Measurements from ENCODE around the gene MEIS1.
"Not testable (repeated sequence)": the region's sequence is repeated elsewhere in the genome, so short reads cannot be mapped to it uniquely, and the experiment has no call there.

The MEIS1 gene

DNA sequence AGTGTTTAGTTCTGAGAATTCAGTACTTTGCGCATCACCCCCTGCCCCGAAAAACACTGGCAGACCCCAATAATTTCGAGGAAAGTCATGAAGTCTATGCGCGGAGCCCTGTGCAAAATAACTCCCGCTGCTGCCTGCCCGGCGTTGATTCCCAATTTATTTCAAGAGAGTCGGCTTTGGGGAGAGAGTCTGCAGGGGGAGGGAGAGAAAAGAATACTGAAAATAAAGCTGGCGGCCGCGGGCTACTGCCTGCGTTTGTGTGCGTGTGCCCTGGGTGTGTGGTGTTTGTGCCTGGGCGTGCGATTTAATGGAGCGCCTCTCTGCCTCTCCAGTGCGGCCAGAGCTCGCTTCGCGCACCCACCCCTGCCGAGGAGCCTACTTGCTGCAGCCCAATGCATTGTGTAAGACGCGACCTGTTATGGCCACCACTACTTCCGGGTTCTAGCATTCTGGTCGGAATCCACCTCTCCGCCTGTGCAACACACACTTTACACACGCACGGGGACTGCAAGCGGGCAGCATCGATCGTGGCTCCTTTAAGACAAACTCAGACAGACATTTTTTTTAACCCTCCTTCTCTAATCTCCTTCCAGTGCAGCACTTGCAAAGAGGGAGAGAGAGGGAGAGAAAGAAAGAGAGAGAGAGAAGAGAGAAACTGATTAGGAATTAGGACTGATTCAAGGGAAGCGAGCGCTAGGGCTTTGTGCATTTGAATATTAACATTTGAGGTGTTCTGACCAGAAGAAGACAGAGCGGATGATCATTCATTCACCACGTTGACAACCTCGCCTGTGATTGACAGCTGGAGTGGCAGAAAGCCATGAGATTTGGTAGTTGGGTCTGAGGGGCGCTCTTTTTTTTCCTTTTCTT is at the start of gene MEIS1:
Gene MEIS1, plus strand, starts transcription at position 447 of the 870 bp plus-strand sequence. CDS start 732 bp downstream, outside the sequence.
- peak; percentile 92 for DNase-seq

DNA sequence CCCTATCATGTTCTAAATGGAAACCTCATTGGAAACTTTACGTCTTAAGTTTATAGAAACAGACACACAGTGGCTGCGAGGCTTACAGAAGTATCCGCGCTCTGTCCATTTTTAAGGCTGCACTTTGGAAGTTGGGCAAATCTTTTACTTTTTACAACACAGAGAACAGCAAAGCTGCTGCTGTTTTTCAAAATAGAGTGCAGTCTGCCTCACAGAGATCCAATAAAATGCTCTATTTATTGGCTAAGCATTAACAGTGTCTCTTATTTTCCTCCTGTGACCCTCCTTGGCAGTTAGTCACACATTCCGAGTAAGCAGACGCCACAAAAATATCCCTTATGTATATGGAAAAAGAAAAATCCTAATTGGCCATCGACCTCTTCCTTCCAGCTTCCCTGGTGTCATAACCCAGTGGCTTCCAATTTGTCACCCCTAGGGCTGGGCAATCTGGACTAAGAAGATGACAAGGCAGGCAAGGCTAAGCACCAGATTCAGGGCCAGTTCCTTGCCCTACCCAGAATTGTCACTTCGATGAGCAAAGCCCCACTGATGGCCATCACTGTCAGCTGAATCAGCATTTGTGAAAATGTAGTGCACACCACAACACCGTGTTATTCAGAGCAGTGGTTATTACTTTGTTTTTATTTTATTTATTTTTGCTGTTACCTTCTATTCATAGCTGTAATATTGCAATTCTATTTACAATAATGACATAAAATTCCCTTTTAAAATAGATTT is 47.7 kb upstream of the MEIS1 start:
- no peak for DNase-seq

DNA sequence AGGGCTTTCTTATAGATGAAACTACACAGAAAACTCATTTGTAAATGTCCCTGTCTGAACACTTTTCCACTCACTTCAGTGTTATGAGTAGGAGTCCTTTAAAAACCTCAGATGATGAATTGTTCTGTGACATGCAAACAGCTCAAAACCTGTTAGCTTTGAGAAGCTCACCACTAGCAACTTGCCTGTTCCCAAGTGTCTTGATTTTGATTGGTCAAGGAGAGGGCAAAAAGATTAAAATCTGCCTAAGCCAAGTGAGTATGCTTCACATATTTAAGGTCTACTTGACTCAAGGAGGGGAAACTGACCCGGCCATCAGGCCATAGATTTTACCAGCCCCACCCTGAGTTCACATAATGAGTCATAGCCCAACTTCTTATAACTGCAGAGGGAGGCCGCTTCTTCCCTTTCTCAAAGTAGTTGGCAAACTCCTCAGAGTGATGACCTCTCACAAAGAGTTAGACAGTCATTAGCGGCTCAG is 45.2 kb upstream of the MEIS1 start:
- DNase-seq = no peak

DNA sequence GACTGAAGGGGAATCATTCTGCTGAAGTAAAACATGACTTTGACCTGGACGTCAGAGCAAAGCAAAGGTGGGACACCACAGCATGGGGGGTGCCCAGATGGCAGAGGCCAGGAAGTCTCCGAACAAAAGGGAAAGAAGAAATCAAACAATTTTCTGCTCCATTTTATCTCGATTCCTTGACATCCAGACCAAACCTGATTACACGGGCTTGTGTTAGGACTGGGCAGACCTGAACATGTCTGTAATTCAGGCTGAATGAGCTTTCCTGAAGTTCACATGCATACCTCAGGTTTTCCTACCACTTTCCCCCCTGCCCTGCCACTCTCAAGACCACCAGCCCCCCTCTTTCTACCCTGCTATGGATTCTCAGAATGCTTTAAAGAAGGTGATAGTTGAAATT is 44.8 kb upstream of the MEIS1 start:
- DNase-seq = no peak

DNA sequence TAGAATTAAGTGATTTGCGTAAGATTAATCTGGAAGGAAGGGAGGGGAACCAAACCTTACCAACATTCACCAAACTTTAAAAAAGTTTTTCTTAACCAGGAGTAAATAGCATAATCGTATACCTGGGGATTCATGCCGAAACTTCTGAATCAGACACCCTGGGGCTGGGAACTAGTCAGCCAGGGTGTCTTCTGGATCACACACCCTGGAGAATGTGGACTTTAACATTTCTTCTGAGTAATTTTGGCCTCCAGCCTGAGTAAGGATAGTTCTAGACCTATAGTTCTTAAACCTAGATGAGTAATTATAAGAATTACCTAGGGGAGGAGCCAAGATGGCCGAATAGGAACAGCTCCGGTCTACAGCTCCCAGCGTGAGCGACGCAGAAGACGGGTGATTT is 44.1 kb upstream of the MEIS1 start:
- no peak for DNase-seq

DNA sequence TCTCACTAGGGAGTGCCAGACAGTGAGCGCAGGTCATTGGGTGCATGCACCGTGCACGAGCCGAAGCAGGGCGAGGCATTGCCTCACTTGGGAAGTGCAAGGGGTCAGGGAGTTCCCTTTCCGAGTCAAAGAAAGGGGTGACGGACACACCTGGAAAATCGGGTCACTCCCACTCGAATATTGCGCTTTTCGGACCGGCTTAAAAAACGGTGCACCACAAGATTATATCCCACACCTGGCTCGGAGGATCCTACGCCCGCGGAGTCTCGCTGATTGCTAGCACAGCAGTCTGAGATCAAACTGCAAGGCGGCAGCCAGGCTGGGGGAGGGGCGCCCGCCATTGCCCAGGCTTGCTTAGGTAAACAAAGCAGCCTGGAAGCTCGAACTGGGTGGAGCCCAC is 43.7 kb upstream of the MEIS1 start:
- not testable (repeated sequence) for DNase-seq

DNA sequence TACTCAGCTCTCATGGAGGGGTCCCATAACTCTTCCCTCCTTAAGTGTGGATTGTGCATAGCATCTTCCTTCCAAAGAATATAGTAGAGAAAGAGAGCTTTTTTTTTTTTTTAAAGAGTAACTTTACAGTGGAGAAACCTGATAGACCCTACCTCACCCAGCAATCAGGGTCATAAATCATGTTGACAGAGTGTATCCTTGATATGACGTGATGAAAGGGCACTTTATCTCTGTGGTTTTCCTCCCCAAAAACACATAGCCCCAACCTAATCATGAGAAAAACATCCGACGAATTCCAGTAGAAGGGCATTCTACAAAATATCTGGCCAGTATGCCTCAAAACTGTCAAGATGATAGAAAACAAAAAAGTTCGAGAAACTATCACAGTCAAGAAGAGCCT is 29.5 kb upstream of the MEIS1 start:
- no peak for DNase-seq

DNA sequence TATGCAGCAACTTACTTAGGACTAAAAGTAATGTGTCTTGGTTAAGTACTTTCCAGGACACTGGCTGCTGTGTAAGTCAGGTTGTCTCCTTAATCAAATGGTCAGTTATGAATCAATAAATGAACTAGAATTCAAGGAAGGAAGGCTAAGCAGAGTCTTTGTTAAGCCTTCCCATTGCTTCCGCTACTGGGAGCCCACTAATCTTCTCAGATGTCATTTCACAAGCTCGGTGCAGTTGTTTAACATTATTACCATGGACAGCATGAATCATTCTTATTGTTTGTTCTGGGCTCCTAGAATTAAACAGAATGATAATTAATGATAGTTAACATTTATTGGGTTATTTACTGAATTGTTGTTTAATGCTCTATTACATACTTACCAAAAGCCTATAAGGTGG is 26.0 kb upstream of the MEIS1 start:
- DNase-seq = no peak

DNA sequence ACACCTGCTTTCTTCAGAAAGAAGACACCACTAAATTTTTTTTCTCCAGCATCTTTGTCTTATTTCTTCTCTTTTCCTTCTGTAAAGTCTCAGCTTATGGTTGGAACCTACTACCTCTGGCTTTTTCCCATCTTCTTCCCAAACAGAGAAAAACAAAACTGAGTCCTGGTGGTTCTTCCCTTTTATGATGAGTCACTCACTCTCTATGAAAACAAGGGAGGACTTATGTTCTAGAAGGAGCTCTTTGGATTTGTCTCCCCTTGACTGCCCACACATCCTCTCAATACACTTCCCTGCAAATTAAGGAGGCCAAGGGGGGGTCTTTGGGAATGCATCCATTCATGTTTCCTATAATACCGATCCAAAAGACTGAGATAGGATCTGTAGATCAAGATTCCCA is 22.1 kb upstream of the MEIS1 start:
- DNase-seq = no peak

DNA sequence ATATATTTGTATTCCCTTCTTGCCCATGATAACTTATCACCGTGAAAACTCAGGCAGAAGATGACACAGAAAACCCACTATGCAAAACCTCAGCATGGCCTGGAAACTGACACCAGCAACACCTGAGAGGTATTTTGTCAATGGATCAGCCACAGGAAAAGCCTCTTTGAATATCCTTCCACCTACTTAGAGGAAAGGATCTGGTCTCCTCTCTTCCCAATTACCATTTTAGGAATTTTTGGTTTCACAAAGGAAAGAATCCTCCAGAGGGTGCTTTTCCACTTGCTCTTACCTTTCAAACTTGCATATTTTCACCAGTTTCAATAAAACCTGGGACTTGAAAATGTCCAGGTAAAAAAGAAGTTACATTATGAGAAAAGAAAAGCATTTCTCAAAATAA is 20.0 kb upstream of the MEIS1 start:
- DNase-seq = no peak

DNA sequence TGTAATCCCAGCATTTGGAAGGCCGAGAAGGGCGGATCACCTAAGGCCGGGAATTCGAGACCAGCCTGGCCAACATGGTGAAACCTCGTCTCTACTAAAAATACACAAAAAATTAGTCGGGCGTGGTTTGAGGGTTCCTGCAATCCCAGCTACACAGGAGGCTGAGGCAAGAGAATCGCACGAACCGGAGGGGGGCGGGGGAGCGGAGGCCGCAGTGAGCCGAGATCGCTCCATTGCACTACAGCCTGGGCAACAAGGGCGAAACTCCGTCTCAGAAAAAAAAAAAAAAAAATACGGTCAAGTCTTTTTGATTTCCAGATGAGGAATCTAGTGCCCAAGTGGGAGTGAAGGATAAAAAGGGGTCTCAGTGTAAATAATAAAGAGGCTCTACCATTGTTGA is 16.5 kb upstream of the MEIS1 start:
- DNase-seq = no peak

DNA sequence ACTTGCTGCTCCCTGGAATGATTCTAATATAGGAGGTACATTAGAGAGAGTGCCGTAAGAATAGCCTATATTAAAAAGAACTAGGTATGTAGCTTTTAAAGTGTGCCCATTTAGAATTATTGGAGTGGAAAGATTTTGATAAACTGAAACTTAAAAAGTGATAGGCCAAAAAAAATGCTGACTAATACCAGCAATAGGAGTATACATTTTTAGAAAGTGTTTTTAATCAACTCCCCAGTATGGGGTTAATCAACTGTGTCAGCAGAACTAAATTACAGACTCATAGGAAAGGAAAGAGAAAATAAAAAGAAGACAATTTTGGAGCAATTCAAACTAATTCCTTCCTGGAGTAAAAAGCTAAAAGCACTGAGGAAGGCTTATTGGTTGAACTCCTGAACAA is 13.3 kb upstream of the MEIS1 start:
- no peak for DNase-seq

DNA sequence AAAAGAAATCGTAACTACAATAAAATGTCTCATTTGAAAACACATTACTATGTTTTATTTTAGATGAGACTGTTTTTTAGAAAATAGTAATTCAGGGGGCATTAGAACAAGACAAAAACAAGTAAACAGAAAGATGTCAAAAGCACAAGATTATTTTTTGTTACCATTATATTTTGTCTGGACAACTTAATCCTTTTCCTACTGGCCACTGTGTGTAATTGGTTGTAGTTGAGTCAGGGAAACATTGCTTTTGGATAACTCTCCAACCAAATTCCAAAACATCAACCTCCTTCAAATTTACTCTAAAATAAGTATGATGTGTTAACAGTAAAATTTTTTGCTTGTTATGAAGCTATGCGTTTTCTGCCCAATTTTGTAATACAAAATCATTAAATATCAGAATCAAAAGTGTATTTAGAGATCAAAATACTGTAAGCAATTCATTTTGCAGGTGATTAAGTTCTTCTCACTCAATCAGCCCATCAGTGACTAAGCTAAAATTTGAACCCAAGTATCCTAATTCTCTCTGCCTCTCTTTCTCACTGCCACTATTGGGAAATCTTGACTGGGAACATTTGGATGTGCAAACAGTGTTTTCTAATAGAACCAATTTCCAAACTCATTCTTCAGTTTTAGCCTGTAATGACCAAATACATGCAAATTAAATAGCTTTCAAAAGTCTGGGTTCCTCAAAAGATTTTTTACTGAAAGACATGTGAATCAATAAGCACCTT is 11.4 kb upstream of the MEIS1 start:
- DNase-seq = no peak

DNA sequence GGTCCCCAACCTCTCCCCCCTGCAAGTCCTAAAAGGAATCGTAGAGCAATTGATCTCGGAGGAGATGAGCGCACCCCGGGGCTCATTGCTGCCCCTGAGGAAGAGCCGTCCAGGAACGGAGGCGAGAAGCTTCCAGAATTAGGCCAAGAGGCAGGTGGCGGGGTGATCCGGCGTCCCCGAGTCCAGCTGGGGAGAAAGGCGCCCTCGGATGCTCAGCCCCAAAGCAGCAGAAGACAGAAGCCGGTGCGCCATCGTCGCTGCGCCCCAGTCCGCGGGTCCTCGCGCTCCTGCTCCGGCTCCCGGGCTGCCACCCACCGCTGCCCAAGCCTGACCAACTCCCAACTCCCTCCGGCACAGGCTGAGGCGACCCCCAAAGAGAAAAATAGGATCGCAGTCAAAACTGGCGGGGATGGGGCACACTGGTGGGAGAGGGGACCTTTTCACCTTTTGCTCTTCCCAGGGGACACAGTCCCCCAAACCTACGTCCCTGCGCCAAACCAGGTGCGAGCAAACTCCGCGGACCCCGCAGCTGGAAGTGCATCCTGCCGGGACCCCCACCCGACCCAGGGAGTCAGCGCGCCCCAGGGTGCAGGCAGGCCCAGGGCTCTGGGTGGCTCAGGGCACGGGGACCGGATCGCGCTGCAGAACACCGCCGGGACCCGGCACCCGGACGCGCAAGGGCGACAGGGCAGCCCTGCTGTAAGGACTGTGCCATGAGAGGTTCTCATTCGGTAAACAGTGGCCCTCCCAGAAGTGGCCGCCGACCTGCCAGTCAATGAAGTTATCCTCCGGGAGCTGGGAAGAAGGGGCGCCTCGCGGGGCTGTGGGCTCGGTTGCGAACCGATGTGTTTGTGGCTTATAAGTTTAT is 8.4 kb upstream of the MEIS1 start:
- no peak for DNase-seq

DNA sequence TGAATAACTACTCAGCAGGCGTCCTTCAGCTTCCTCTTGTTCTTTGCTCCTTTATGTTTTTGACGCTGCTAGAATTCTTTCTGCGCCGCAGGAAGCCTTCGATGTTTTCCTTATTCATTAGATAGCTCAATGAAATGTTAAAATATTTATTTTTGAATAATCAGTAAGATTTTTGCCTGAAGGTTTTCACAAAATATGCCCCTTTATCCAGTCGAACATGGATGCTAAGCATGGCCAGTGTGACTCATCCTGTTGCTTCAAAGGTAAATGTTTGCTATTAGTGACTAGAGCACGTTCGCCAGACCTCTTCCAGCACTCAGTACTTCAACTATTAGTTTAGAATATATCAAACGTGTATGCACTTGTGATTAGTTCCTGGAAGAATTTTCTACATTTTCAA is 7.6 kb upstream of the MEIS1 start:
- no peak for DNase-seq

DNA sequence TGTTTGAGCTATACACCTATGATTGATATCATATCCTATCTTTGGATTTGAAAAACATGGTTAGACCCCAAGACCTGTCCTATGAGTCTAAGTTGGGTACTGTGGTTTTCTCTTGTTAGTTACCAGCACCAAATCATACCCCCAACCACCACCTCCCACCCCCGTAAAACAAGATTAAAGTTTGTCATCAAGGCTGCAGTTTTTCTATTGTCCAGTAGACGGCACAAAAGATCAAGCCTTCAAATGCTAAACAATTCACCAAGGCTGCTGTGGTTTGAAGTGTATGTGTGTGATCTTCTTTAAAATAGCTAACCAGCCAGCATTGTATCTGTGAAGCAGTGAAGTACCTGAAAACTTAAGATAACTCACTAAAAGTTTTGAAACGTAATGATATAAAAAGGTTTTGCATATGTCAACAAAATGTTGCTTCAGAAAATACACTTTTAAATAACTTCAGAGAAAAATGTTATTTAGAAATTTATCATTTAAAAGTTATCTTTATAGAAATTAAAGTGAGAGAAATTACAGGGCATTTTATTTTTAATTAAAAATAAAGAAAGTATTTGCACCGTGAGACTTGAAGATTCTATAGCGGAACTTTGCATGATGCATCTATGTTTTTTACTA is 5.8 kb upstream of the MEIS1 start:
- DNase-seq = peak; percentile 27

DNA sequence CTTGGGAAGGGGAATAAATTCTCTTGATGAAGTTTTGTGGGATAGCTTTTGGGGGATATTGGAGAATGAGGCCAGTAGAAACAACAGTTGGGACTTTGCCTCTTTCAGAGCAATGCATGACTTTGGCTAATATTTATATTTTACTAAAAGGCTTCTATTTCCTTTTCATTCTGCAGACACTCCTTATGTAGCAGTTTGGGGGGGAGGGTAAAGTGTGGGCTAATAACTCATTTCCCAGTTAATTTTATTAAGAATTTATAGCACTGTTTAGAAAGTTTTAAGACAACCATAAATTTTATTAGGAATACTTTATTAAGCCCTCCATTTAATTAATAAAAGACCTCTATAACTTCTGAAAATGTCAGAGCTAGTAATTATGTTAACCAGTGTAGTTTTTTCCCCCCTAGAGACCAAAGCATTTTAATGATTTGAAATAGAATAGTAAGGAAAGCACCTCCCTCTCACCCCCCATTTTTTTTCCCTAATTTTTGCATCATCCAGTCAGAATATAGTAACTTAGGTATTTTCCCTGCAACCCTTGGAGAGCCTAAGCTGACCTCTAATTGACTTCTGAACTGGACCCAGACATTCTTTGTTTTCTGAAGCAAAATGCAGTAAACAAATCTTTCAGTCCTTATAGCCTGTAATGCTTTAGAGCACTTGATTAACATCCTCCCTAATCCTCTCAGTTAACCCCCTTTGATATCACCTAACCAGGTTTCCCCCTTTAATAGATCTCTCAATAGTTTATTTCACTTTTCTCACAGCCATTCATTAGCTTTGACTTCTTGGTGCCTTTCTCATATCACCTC is 5.0 kb upstream of the MEIS1 start:
- DNase-seq = no peak

DNA sequence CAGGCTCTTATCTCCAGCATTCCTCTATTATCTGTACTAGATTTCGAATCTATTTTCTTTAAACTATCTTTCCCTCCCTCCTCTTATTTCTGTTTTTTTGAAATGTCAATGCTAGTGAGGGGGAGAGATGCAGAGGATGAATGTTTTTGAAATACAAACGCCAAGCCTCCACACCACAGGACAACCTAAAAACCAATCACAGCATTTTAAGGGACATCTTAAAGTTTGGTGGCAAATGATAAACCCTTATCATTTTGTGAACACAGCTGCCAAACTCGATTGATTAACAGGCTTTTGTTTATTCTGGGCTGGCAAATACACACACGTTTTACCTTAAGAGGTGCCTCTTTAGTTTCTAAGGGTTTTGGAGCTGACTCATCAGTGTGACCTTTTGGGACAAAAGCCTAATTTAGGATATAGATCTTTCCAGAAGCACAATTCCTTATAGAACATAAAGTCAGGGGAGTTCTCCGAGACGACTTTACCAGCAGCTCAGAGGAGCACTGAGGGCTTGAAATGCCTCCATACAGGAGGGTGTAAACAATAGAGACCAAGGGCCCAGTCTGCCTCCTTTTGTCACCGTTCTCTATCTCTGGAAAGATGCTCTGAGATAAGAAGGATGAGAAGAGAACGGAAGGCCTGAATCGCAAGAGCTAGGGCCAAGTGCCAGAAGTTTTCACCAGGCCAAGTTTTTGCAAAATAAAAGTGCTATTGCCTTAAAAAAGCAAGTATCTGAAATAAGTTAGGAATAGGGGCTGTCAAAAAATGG is 4.2 kb upstream of the MEIS1 start:
- no peak for DNase-seq

DNA sequence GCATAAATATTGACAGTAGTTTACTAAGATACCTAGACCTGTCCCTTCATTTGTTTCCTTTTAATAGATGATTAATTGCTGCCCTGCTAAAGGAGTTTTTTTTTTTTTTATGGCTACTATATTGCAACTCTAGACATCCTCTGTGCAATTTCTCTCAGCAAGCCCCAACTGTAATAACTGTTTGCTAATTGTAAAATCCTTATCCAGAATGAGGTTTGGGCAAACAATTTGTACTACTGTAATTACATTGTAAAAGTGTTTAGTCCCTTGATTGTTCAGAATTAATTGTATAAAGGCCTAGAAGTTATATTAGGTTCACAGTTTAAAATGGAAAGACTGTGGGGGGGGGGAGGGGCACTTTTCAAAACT is 3.7 kb upstream of the MEIS1 start:
- no peak for DNase-seq

DNA sequence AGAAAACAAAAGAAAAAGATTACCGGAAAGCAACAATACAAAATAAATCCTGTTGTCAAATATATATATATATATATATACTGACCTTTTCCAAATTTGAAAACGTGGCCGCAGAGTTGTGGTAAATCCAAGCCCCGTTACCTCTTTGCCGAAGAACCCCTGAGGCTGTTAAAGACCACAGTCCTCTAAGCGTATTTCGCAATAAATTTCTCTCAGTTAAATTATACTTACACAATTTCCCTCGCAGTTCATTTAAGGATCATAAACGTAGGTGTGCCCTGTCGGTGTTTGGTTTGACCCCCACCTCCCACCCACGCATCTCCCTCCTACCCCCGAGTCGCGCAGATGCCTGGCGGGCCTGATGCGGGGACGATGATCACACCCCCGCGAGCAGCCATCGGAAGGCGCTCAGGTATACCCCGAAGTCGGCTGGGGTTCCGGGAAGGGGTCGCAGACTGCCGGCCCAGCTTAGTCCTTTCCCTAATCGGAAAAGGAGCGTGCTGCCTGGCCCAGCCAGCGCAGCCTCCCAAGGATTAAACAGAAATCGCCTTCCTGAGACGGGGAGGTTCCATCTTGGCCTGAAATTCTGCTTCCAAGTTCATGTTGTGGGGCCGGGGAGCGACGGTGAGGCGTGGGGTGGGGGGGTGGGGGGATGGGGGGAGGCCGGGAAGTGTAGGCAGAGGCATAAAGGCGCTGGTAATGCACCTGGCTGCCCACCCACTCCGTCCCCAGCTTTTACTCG is 2.9 kb upstream of the MEIS1 start:
- DNase-seq = no peak

All from DMS 273 treated with DMSO at 0.1 percent for 48 hours (cell line).